SJCRH30 (cell line): ENCODE results near the gene KMT5C. TPM values are rescaled to one million over a fixed set of nuclear protein-coding genes. Genes with fewer than 3 reads are reported as not detected.
"Not testable (repeated sequence)": the region's sequence is repeated elsewhere in the genome, so short reads cannot be mapped to it uniquely, and the experiment has no call there.

Source experiments
- DNase-seq, 2 experiments: peaks; one replicate each; pipeline ENCODE4 v3.0.0-alpha.2; 2015 to 2020
- H3K27ac ChIP-seq: fragments of 250-450 bp; sonication (Bioruptor Pico); 2 replicates; pipeline ENCODE4 v1.5.1; 2020; ENCODE audit warnings: mild to moderate bottlenecking, moderate library complexity
- H3K27me3 ChIP-seq: fragments of 250-450 bp; sonication (Bioruptor Pico); 2 replicates; pipeline ENCODE4 v1.5.1; 2020; ENCODE audit warnings: mild to moderate bottlenecking, moderate library complexity
- H3K36me3 ChIP-seq: fragments of 250-450 bp; sonication (Bioruptor Pico); 2 replicates; pipeline ENCODE4 v1.5.1; 2020; ENCODE audit warnings: mild to moderate bottlenecking, moderate library complexity
- H3K4me1 ChIP-seq: fragments of 250-450 bp; sonication (Bioruptor Pico); 2 replicates; pipeline ENCODE4 v1.5.1; 2020; ENCODE audit warnings: mild to moderate bottlenecking, moderate library complexity
- H3K4me3 ChIP-seq: fragments of 250-450 bp; sonication (Bioruptor Pico); 2 replicates; pipeline ENCODE4 v1.5.1; 2020; ENCODE audit warnings: mild to moderate bottlenecking, moderate library complexity
- H3K9me3 ChIP-seq: fragments of 250-450 bp; sonication (Bioruptor Pico); replicated peaks from 2 replicates; pipeline ENCODE4 v1.5.1; 2020; ENCODE audit warnings: mild to moderate bottlenecking, moderate library complexity
- total RNA-seq: library from RNA; depleted of rRNA; stranded (reverse); fragments of >200 nt; shearing (Covaris generic); gene quantifications from 2 replicates; pipeline ENCODE4 v1.2.3, GENCODE V29; 2014

The KMT5C gene
- total RNA-seq, 1 experiment from 2014 or later = 21.2 TPM

DNA sequence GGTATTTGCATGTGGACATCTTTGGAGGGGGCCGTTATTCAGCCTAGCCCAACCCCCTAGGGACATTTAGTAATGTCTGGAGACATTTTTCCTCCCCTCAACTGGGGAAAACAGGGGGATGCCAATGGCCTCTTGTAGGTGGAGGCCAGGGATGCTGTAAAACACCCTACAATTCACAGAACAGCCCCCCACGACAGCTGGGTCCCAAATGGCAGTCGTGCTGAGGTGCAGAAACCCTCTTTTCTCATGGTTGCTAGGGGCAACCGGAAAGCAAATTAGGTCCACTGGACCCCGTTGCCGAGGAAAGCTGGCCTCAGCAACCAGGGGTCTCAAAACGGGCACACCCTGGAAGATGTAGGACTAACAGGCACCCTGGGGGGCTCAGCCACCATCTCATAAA lies 29.2 kb upstream of the KMT5C start:
- DNase-seq = no peak
- H3K27me3 ChIP-seq = no peaks in the 10 kb centered on the region
- H3K27ac ChIP-seq = no peak overlapping the region
- peaks cover 9% of the 10 kb centered on the region; the same call in 1 of the 2 replicates for H3K36me3 ChIP-seq
- H3K9me3 ChIP-seq = no peaks in the 10 kb centered on the region
- H3K4me3 ChIP-seq = no peak overlapping the region
- H3K4me1 ChIP-seq = no peaks in the 10 kb centered on the region

DNA sequence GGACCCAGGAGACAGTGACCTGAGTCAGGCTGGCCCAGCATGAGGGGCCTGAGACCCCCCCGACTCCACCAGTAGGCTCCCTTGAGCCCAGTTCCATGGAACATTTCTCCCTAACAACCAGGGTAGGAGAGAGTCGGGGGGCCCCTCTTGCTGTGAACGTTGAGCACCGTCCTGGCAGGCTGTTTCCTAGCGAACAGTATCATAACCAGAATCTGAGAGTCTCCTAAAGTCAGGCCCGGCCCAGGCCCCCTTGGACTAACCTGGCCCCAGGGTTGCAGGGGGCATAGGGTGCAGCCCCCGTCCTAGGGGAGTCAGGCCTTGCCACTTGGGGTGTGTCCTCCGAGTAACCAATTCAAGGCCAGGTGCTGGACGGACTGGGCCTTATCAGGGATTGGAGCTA lies 28.3 kb upstream of the KMT5C start:
- H3K4me3 ChIP-seq = no peak overlapping the region
- 0 out of 2 replicates have a peak, but pooled peaks cover 5% of the 10 kb centered on the region for H3K36me3 ChIP-seq
- DNase-seq = no peak
- H3K9me3 ChIP-seq = no peaks in the 10 kb centered on the region
- H3K27me3 ChIP-seq = no peaks in the 10 kb centered on the region
- no peak overlapping the region for H3K27ac ChIP-seq
- H3K4me1 ChIP-seq = no peaks in the 10 kb centered on the region

DNA sequence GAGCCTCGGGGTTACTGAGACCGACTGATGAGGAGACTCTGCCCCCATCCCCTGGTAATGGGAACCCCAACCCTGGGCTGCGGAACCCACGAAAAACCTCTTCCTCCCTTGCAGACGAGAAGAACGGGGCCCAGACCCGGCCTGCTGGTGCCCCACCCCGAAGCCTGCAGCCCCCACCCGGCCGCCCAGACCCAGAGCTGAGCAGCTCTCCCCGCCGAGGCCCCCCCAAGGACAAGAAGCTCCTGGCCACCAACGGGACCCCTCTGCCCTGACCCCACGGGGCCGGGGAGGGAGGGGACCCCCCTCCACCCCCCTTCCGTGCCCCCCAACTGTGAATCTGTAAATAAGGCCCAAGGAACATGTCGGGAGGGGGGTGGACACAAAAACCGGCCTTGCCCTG lies 27.9 kb upstream of the KMT5C start:
- no peak for DNase-seq
- H3K27me3 ChIP-seq = no peaks in the 10 kb centered on the region
- H3K27ac ChIP-seq = no peak overlapping the region
- 0 out of 2 replicates have a peak, but pooled peaks cover 5% of the 10 kb centered on the region for H3K36me3 ChIP-seq
- H3K9me3 ChIP-seq = no peaks in the 10 kb centered on the region
- H3K4me3 ChIP-seq = no peak overlapping the region
- H3K4me1 ChIP-seq = no peaks in the 10 kb centered on the region

DNA sequence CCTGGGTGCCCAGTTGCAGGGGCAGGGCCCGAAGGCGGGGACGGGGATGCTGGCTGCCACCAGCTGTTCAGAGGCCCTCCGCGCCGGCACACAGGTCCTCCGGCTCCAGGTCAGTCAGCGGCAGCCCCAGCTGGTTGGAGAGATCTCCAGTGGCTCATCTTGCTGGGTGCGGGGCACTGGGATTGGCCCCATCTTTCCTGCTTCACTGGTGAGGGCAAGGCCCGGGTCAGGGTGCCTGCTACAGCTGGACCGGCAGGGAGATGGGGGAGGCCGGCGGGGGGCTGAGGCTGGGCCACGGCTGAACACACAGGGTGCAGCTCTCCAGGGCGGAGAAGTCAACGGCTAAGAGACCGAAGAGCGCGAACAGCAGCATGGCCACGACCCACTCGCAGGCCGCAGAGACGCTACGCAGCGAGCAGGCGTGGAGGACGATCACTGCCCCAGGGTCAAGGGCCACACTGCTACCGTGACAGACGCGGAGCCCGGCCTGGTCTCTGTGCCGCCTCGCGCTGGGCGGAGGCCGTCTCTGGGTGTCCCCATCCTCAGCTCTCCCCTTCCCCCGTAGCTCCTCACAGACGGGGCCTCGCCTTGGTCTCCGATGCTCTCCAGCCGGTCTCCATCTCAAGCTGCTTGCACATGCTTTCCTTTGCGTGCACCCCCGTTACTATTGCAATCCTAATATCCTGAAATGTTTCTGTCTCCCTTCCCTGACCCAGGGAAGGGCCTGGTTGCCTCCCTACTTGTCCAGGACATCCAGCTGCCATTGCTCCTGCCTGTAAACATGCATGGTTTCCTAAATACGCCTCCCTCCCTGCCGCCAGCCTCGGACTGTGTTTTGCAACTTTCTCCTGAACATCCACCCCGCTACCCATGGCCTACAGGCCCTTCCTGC lies 26.8 kb upstream of the KMT5C start:
- H3K4me3 ChIP-seq = no peak overlapping the region
- 0 out of 2 replicates have a peak, but pooled peaks cover 5% of the 10 kb centered on the region for H3K36me3 ChIP-seq
- H3K27ac ChIP-seq = no peak overlapping the region
- DNase-seq = no peak
- no peaks in the 10 kb centered on the region for H3K27me3 ChIP-seq
- H3K4me1 ChIP-seq = no peaks in the 10 kb centered on the region
- no peaks in the 10 kb centered on the region for H3K9me3 ChIP-seq

DNA sequence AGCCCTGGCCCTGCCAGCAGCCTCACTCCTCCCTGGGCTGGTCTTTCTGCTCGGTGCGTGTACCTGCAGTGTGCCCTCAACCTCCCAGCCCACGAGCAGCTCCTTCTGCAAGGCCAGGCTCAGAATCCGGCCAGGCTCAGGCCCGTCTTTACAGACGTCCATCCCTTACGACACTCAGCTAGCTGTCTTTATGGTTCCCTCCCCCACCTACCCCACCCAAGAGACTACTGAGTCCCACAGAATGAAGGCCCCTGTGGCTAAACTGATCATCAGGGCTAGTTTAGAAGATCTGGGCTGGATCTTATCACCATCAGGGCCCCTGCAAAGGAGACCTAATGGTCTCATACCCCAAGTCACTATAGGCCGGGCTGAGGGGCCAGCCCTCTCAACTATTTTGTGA lies 25.3 kb upstream of the KMT5C start:
- Histone ChIP-seq H3K27me3 (no peaks in the 10 kb centered on the region), H3K9me3 (no peaks in the 10 kb centered on the region), H3K27ac (no peak overlapping the region), H3K4me3 (no peak overlapping the region), H3K36me3 (0 out of 2 replicates have a peak, but pooled peaks cover under 1% of the 10 kb centered on the region), H3K4me1 (no peaks in the 10 kb centered on the region)
- DNase-seq = no peak

DNA sequence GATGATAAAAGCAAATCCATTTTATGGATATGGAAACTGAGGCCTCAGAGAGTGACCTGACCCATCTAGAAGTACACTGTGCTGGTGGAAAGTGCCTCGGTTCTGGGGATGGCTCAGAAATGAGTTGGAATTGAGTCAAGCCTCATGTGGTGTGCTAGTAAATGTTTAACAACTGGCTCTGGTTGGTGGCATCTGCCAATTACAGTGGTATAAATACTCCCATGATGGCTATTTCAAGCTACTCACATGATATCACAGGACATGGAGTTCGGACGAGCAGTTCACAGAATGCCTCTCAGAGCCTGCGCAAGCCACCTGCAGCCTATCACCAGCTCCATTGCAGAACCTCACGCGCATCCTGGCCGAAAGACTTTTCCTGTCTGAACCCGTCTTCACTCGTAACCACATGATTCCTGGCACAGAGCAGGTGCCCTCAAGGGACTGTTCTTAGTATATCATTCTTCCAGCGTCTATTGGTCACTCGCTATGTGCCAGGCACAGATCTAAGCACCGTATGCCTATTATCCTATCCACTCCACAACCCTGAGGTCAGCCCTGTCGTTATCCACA lies 23.6 kb upstream of the KMT5C start:
- no peaks in the 10 kb centered on the region for H3K4me1 ChIP-seq
- H3K36me3 ChIP-seq = no peaks in the 10 kb centered on the region
- H3K9me3 ChIP-seq = no peaks in the 10 kb centered on the region
- no peaks in the 10 kb centered on the region for H3K27me3 ChIP-seq
- DNase-seq = no peak
- H3K27ac ChIP-seq = no peak overlapping the region
- H3K4me3 ChIP-seq = no peak overlapping the region

DNA sequence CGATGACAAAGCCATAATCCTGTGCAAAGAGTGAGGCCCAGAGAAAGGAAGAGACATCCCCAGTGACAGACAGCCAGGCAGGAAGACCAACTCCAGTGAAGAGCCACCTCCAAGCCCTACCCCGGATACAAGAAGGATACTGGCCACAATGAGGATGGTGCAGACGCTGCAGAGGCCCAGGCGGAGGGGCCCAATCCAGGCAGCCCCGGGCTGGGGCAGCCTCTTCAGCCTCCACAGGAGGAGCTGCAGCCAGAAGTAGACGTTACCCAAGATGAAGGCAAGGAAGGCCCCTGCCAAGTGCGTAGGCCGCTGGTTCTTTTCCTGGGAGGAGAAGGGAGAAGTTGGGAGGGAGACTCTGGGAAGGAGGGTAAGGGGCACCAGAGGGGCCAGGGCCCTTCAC lies 23.0 kb upstream of the KMT5C start:
- no peak overlapping the region for H3K4me3 ChIP-seq
- no peaks in the 10 kb centered on the region for H3K9me3 ChIP-seq
- no peak for DNase-seq
- no peaks in the 10 kb centered on the region for H3K4me1 ChIP-seq
- H3K27me3 ChIP-seq = no peaks in the 10 kb centered on the region; the same call in 1 of the 2 replicates
- H3K36me3 ChIP-seq = no peaks in the 10 kb centered on the region
- no peak overlapping the region for H3K27ac ChIP-seq

DNA sequence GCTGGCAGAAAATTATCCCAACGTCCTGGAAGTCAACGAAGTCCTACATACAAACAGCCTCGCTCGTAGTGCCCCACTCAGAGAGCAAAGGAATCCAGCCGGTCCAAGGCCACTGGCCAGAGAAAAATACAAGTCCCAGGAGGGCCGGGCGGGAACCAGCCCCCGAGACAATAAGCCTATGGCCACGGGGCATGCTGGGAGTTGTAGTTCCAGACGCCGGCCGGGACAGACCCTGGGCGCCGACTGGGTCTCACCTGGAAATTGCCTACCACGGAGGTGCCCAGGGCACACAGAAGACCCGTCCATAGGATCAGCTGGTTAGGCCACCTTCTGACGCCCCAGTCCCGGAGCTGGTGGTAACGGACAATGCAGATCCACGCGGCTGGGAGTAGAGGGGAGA lies 19.9 kb upstream of the KMT5C start:
- no peaks in the 10 kb centered on the region for H3K4me1 ChIP-seq
- H3K36me3 ChIP-seq = no peaks in the 10 kb centered on the region
- no peaks in the 10 kb centered on the region for H3K9me3 ChIP-seq
- no peak overlapping the region for H3K27ac ChIP-seq
- peaks cover 6% of the 10 kb centered on the region; the same call in 1 of the 2 replicates for H3K27me3 ChIP-seq
- H3K4me3 ChIP-seq = no peak overlapping the region
- peak; percentile 47 to 59 for DNase-seq

DNA sequence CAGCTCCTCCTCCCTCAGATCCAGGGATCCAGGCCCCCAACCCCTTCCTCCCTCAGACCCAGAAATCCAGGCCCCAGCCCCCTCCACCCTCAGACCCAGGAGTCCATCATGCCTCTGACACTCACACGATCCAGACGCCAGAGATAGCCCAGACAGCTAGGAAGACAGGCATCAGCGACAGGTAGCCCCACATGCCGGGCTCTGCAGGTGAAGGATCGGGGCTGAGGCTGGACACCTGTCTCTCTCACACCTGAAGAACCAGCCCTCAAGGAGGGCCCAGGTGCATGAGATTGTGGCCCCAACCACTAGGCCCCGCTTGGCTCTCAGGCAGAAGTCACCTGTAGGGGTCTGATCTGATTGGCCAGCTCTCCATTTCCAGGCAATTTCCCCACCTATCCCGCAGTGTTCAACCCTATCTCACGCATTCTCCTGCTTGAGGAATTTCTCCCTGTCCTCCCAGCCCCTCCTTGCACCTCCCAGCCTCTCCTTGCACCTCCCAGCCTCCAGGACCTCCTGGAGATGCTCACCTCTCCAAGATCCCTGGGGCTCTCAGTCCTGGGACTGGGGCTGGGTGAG lies 18.7 kb upstream of the KMT5C start:
- H3K4me3 ChIP-seq = no peak overlapping the region
- peaks cover 6% of the 10 kb centered on the region; the same call in 1 of the 2 replicates for H3K27me3 ChIP-seq
- no peaks in the 10 kb centered on the region for H3K4me1 ChIP-seq
- no peak overlapping the region for H3K27ac ChIP-seq
- H3K36me3 ChIP-seq = no peaks in the 10 kb centered on the region
- no peak for DNase-seq
- no peaks in the 10 kb centered on the region for H3K9me3 ChIP-seq

DNA sequence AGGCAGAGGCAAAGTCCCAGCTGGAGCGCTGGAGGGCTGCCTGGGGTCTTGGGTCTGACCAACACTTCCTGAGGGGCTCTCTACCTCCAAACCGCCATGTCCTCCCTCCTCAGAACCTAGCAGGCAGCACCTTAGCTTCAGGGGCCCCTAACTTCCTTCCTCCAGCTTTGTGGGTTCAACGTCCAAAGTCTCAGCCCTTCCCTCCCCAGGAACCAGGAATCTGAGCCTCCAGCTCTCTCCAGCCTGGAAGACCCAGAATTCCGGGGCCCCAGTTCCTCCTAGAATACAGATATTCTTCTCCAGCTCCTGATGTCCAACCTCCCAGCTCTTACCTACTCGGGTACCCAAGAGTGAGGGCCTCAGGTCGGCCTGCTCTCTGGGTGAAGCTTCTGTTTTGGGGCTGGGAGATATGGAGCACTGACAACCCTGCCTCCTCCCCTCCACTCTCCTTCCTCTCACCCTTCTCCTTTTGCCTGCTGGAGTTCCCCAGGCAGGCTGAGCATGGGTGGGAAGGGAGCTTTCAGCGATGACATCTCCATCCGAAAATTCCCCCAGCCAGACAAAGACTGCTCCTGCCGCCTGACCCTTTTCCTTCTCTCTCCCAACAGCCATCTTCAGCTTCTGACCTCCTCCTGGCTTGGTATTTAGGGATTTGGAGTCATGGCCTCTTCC lies 18.1 kb upstream of the KMT5C start:
- Histone ChIP-seq H3K4me1 (no peaks in the 10 kb centered on the region), H3K9me3 (no peaks in the 10 kb centered on the region), H3K36me3 (no peaks in the 10 kb centered on the region), H3K4me3 (no peak overlapping the region), H3K27ac (no peak overlapping the region), H3K27me3 (peaks cover 6% of the 10 kb centered on the region; the same call in 1 of the 2 replicates)
- no peak for DNase-seq

DNA sequence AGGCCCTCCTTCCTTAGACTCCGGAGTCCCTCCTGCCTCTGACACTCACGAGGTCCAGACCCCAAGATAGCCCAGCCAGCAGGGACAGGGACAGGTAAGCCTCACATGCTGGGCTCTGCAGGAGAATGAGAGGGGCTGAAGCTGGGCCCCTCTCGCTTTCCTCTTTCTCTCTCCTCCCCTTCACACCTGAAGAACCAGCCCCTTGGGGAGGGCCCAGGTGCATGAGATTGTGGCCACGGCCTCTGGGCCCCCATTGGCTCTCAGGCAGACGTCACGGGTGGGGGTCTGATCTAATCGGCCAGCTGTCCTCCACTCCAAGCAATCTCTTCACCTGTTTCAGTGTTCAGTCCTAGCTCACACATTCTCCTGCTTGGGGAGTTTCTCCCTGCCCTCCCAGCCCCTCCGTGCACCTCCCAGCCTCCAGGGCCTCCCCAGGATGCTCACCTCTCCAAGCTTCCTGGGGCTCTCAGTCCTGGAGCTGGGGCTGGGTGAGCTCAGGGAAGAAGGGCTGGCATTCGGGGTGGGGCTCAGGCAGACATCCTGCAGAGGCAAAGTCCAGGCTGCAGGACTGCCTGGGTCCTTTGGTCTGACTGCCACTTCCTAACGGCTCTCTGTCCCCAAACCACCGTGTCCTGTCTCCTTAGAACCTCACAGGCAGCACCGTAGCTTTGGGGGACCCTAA lies 17.3 kb upstream of the KMT5C start:
- no peaks in the 10 kb centered on the region for H3K4me1 ChIP-seq
- H3K9me3 ChIP-seq = no peaks in the 10 kb centered on the region
- peaks cover 6% of the 10 kb centered on the region; the same call in 1 of the 2 replicates for H3K27me3 ChIP-seq
- H3K4me3 ChIP-seq = no peak overlapping the region
- no peaks in the 10 kb centered on the region for H3K36me3 ChIP-seq
- DNase-seq = no peak
- H3K27ac ChIP-seq = no peak overlapping the region

DNA sequence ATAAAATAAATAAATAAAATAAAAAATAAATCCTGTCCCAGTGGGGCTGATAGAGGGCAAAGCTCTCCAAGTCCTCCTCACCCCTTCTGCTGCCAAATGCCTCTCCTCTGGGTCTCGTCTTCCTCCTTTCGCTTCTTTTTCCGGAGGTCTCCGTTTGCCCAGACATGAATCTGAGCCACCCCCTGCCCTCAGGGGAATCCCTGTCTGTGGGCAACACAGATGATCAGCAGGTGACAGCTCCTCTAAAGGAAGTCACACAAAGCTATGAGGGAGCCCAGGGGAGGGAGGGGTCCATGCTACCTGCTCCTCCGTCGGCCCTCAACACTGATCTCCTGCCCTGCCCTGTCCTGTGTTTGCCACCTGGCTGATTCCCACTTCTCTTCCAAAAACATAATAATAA lies 15.0 kb upstream of the KMT5C start:
- Histone ChIP-seq H3K27me3 (peaks cover 6% of the 10 kb centered on the region; the same call in 1 of the 2 replicates), H3K36me3 (no peaks in the 10 kb centered on the region), H3K4me3 (no peak overlapping the region), H3K27ac (no peak overlapping the region), H3K9me3 (no peaks in the 10 kb centered on the region), H3K4me1 (no peaks in the 10 kb centered on the region)
- no peak for DNase-seq

DNA sequence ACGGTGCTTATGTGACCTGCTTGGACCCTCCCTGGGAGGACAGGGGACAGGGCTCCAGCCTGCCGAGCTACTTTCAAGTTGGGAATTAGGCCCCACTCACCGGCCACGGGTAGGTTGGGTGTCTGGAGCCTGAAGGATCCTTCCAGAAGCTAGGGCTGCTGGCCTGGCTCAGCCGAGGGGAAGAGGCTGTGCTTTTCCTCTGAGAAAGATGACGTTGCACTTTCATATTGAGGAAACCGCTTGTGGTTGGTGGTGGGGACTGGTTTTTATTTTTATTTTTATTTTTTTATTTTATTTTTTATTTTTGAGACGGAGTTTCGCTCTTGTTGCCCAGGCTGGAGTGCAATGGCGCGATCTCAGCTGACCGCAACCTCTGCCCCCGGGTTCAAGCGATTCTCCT lies 14.5 kb upstream of the KMT5C start, which contains the start of gene TMEM150B:
TSS of gene TMEM150B (minus strand) at position 170 of the 400 bp plus-strand sequence. CDS start 4,305 bp downstream, outside the sequence.
- no peak within 1 kb of the TSS for H3K27ac ChIP-seq
- H3K9me3 ChIP-seq = no peaks in the 10 kb centered on the region
- peaks cover 6% of the 10 kb centered on the region; the same call in 1 of the 2 replicates for H3K27me3 ChIP-seq
- DNase-seq = no peak
- no peaks in the 10 kb centered on the region for H3K36me3 ChIP-seq
- H3K4me3 ChIP-seq = no peak within 1 kb of the TSS
- H3K4me1 ChIP-seq = no peaks in the 10 kb centered on the region

DNA sequence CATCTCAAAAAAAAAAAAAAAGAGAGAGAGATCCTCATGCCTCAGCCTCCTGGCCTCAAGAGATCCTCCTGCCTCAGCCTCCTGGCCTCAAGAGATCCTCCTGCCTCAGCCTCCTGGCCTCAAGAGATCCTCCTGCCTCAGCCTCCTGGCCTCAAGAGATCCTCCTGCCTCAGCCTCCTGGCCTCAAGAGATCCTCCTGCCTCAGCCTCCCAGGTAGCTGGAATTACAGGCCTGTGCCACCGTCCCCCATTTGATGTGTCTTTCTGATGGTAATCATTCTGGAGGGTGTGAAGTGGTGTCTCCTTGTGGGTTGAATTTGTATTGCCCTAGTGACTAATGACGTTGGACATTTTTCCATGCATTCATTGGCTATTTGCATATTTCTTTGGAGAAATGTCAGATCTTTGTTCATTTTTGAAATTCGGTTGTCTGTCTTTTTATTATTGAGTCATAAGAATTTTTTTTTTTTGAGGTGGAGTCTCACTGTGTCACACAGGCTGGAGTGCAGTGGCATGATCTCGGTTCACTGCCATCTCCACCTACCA lies 10.8 kb upstream of the KMT5C start:
- H3K4me3 ChIP-seq, DNase-seq, H3K9me3 ChIP-seq, H3K36me3 ChIP-seq, H3K27ac ChIP-seq, H3K27me3 ChIP-seq, H3K4me1 ChIP-seq: not testable (repeated sequence)
